HepG2 (cell line): Measurements from ENCODE around the gene TDG. TPM values are rescaled to one million over a fixed set of nuclear protein-coding genes. Genes with fewer than 3 reads are reported as not detected.

Experiments used
- DPF2 ChIP-seq: sonication (generic); formaldehyde crosslinking; IDR thresholded peaks from 2 replicates; pipeline ENCODE4 v1.4.0; 2020; ENCODE audit warnings: mild to moderate bottlenecking, low read depth, missing genetic modification reagents, borderline replicate concordance
- GABPA ChIP-seq, 2 experiments: IDR thresholded peaks; 2 replicates each; pipeline ENCODE4 v1.6.1; 2011 to 2016; ENCODE audit warnings: low read depth in 2 of 2, low read length in 1 of 2, missing biosample characterization in 1 of 2, missing genetic modification characterization in 1 of 2
- GLMP ChIP-seq: sonication (generic); formaldehyde crosslinking; IDR thresholded peaks from 2 replicates; pipeline ENCODE4 v1.9.0; 2021; ENCODE audit warnings: missing genetic modification reagents, mild to moderate bottlenecking, borderline replicate concordance
- HINFP ChIP-seq: sonication (generic); formaldehyde crosslinking; IDR thresholded peaks from 2 replicates; pipeline ENCODE4 v1.4.0; 2020; ENCODE audit warnings: low read depth, mild to moderate bottlenecking, missing genetic modification reagents
- HNRNPUL1 ChIP-seq: fragments of 200-400 bp; formaldehyde crosslinking; IDR thresholded peaks from 2 replicates; pipeline ENCODE4 v1.6.1; 2017; ENCODE audit warnings: low read depth, mild to moderate bottlenecking, low read length, moderate library complexity
- SAFB2 ChIP-seq: sonication (generic); formaldehyde crosslinking; IDR thresholded peaks from 2 replicates; pipeline ENCODE4 v1.5.1; 2020; ENCODE audit warnings: missing genetic modification reagents, low read depth, mild to moderate bottlenecking, borderline replicate concordance
- TEAD2 ChIP-seq: sonication (generic); formaldehyde crosslinking; IDR thresholded peaks from 2 replicates; pipeline ENCODE4 v1.9.0; 2021; ENCODE audit warnings: missing genetic modification reagents
- TMF1 ChIP-seq: sonication (generic); formaldehyde crosslinking; IDR thresholded peaks from 2 replicates; pipeline ENCODE4 v1.8.1; 2022; ENCODE audit warnings: low read depth, missing genetic modification reagents
- ZC3H13 ChIP-seq: sonication (generic); formaldehyde crosslinking; IDR thresholded peaks from 2 replicates; pipeline ENCODE4 v1.8.1; 2023; ENCODE audit warnings: mild to moderate bottlenecking, missing genetic modification reagents, moderate library complexity
- ZHX2 ChIP-seq, 2 experiments: sonication (generic) in 1 of 2; formaldehyde crosslinking in 1 of 2; IDR thresholded peaks; 2 replicates each; pipeline versions ENCODE4 v1.6.1 to v1.9.0; 2014 to 2022; ENCODE audit warnings: antibody characterized with exemption in 1 of 2, borderline replicate concordance in 1 of 2, inconsistent platforms in 1 of 2, low read depth in 1 of 2, missing genetic modification reagents in 1 of 2
- ZNF451 ChIP-seq: sonication (generic); formaldehyde crosslinking; IDR thresholded peaks from 2 replicates; pipeline ENCODE4 v1.5.0; 2020; ENCODE audit warnings: mild to moderate bottlenecking, missing genetic modification reagents
- ZNF510 ChIP-seq: sonication (generic); formaldehyde crosslinking; IDR thresholded peaks from 2 replicates; pipeline ENCODE4 v1.4.0; 2020; ENCODE audit warnings: low read depth, mild to moderate bottlenecking, missing genetic modification reagents
- polyA plus RNA-seq, 8 experiments: library from polyadenylated mRNA; depleted of rRNA in 3 of 8; stranded (reverse) in 7 of 8; unstranded in 1 of 8; fragments of >200 nt; fragmentation: Illumina TruSeq in 4 of 8; extraction: Trizol in 4 of 8; gene quantifications; 2 replicates each; pipeline versions ENCODE4 v1.2.1 to v1.2.3, GENCODE V29; 2011 to 2016; ENCODE audit warnings: low read depth in 4 of 8, missing spikeins in 1 of 8, mixed read lengths in 1 of 8; ENCODE audit not compliant: insufficient read depth in 1 of 8
- total RNA-seq, 5 experiments: library from RNA; depleted of rRNA; stranded (reverse); fragments of >200 nt; fragmentation: Illumina TruSeq; extraction: Trizol; gene quantifications; 2 replicates each; pipeline ENCODE4 v1.2.3, GENCODE V29; 2016; ENCODE audit warnings: low read depth in 1 of 5
- TF ChIP-seq, protein P1 (sequence below): sonication (generic); formaldehyde crosslinking; IDR thresholded peaks from 2 replicates; pipeline ENCODE4 v1.5.0; 2020; ENCODE audit warnings: mild to moderate bottlenecking, low read depth, missing genetic modification reagents, borderline replicate concordance
- TF ChIP-seq, protein P2 (sequence below): sonication (generic); formaldehyde crosslinking; IDR thresholded peaks from 2 replicates; pipeline ENCODE4 v1.9.0; 2022; ENCODE audit warnings: missing genetic modification reagents, mild to moderate bottlenecking, borderline replicate concordance

Gene TDG
- total and polyA plus RNA-seq, 2 of the 13 experiments (the other 11 are each of a cell fraction or from before 2014, with no cell fraction given): 14.2 to 19.5 TPM

DNA sequence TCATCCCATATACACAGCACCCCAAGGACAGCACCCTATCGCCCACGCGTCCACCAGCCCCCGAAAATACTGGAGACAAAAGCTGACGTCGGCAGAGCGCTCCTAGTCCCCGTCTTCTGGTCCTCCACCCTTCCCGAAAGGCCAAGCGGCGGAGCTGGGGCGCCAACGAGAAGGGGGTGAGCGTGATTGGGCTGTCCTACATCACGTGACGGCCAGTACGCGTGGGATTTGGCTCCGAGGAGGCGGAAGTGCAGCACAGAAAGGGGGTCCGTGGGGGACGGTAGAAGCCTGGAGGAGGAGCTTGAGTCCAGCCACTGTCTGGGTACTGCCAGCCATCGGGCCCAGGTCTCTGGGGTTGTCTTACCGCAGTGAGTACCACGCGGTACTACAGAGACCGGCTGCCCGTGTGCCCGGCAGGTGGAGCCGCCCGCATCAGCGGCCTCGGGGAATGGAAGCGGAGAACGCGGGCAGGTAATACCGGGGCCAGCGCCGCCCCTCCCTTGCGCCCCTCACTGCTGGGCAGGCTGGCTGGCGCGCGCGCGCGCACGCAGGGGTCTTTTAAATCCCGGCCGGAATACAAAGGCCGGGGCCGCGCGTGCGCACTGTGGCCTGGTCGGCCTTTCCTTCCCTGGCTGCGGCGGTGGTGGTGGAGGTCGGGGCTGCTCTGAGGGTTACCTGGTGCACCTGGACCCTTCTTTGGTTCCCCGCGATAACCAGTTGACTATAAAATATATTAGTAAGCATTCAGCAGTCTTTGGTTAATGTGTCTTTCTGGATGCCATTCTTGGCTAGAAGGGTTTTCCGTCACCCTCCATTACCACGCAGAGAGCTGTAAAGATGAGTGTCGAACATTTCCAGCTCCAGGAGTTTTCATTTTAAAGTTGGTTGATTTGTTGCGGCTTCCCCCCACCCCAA lies at the start of gene TDG (continued):
- peak; percentile 42 for TF ChIP-seq ZHX2 (IDR thresholded peaks at IDR 0.05; ENCODE audit: low read depth)
- TF ChIP-seq ZHX2 (CRISPR knock-in tag; IDR thresholded peaks at IDR 0.05; ENCODE audit: borderline replicate concordance): no peak
- TF ChIP-seq GLMP (CRISPR knock-in tag): no peak
- TF ChIP-seq, protein P1, sequence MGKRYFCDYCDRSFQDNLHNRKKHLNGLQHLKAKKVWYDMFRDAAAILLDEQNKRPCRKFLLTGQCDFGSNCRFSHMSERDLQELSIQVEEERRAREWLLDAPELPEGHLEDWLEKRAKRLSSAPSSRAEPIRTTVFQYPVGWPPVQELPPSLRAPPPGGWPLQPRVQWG (CRISPR knock-in tag): no peak
- TF ChIP-seq TMF1: peak; percentile 42; the same call in 1 of the 2 replicates
- no peak for TF ChIP-seq TEAD2 (CRISPR knock-in tag)
- peak; percentile 76; the same call in 1 of the 2 replicates for TF ChIP-seq ZNF451
- TF ChIP-seq GABPA (IDR thresholded peaks at IDR 0.05; ENCODE audit: low read depth, low read length): peak; percentile 86
- peak; percentile 95 for TF ChIP-seq GABPA (CRISPR knock-in tag; IDR thresholded peaks at IDR 0.05; ENCODE audit: low read depth)
- peak; percentile 70; the same call in 1 of the 2 replicates for TF ChIP-seq ZC3H13 (CRISPR knock-in tag)
- peak; percentile 69; the same call in 1 of the 2 replicates for TF ChIP-seq HINFP (CRISPR knock-in tag)
- no peak for TF ChIP-seq DPF2 (CRISPR knock-in tag)
- TF ChIP-seq HNRNPUL1: no peak
- peak; percentile 48; the same call in 1 of the 2 replicates for TF ChIP-seq SAFB2 (CRISPR knock-in tag)
- TF ChIP-seq ZNF510 (CRISPR knock-in tag): peak; percentile 24
- TF ChIP-seq, protein P2, sequence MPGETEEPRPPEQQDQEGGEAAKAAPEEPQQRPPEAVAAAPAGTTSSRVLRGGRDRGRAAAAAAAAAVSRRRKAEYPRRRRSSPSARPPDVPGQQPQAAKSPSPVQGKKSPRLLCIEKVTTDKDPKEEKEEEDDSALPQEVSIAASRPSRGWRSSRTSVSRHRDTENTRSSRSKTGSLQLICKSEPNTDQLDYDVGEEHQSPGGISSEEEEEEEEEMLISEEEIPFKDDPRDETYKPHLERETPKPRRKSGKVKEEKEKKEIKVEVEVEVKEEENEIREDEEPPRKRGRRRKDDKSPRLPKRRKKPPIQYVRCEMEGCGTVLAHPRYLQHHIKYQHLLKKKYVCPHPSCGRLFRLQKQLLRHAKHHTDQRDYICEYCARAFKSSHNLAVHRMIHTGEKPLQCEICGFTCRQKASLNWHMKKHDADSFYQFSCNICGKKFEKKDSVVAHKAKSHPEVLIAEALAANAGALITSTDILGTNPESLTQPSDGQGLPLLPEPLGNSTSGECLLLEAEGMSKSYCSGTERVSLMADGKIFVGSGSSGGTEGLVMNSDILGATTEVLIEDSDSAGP (CRISPR knock-in tag): peak; percentile 98
